22Rv1 (cell line): ENCODE results near the gene SUGCT.
A peak's percentile ranks its signal among the peaks of the same experiment; 100 is the strongest.

ENCODE experiments used
- H3K27ac ChIP-seq: fragments of 450-650 bp; 2 replicates; pipeline ENCODE4 v1.5.1; 2017
- CTCF ChIP-seq: fragments of 450-650 bp; IDR thresholded peaks from 2 replicates; pipeline ENCODE4 v1.5.1; 2017; ENCODE audit warnings: mild to moderate bottlenecking
- ZFX ChIP-seq: fragments of 450-650 bp; IDR thresholded peaks from 2 replicates; pipeline ENCODE4 v1.6.1; 2017; ENCODE audit warnings: antibody characterized with exemption, borderline replicate concordance

The SUGCT gene

DNA sequence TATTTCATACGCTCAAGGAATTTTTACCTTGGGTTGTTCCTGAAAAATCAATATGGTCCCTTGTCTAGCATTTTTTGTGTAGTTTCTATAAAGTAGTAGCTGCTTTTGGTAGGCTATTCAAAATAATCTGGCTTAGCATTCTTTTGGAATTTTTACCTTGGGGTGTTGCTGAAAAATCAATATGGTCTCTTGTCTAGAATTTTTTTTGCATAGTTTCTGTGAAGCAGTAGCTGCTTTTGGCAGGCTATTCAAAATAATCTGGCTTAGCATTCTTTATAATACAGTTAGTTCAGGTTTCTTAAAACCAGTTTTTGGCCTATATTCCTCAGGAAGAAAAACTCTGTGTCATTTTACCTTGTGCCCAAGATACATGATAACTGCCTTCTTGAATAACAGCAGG, 301.9 kb downstream of the SUGCT start:
- TF ChIP-seq ZFX, result no peak
- no peak for TF ChIP-seq CTCF
- no peak overlapping the region for H3K27ac ChIP-seq

DNA sequence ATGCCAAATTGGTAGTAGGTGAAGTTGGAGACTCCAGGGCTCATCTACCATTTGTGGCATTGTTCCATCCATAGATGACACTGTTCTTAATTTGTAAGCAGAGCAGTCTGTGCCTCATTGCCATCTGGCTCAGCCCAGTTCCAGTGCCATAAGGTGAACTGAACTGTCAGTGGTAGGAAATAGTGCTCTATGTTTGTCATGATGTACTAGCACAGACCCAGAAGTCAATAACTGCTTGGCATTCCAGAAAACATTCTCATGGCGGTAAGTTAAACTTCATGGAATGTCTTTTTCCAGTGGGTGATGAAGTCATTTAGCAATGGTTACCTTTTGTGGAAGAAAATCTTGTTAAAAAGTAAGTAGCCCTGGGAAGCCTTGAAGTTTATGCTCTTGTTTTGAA, 302.7 kb downstream of the SUGCT start:
- H3K27ac ChIP-seq, result no peak overlapping the region
- TF ChIP-seq CTCF (no peak), ZFX (no peak)

DNA sequence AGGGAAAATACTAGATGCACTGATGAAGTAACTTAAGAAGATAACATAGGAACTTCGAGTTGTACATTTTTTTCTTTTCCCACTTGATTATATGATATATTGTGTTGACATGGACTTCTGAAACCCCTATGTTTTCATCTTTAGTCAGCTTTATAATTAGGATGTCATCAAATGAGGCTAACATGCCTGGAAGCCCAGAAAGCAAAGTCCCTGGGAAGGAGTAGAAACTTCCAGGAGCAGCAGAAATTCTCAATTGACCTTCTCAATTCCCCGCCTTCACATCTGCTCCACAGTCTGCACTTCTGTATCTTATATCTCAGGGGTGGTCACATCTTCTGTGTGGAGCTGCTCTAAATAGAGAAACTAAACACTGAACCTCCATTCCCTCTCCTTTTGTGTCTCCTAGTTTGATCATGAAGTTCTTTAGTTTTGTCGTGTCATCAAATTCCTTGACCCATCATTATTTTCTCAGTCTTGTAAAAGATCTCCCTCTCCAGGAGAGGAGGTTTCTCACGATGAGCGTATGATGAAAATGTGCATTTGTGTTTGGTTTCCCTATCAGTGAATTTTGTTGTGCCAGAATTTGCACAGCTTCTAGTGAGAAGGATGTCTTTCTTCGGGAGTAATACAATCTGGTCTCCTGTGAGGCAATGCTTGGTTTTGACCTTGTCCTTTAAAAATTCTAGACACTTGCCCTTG, 303.3 kb downstream of the SUGCT start:
- H3K27ac ChIP-seq, result no peak overlapping the region
- TF ChIP-seq ZFX (no peak), CTCF (no peak)

DNA sequence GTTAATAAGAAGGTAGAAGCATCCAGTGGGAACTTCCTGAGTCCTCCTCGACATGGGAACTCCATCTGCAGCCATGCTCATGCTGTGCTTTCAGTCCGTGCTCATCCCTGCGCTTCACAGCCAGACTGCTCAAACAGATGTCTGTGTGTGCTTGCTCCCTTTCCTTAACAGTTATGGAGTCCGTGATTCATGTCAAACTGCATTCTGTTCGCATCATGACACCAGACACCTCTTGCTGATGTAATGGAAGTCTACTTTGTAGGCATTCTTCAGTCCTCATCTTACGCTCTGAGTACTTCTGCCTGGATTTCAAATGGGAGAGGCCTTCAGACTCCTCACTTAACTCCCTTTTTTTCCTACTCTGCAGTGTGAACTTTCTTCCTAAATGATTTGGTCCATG, 304.9 kb downstream of the SUGCT start:
- H3K27ac ChIP-seq, result no peak overlapping the region
- TF ChIP-seq ZFX, result no peak
- TF ChIP-seq CTCF, result no peak

DNA sequence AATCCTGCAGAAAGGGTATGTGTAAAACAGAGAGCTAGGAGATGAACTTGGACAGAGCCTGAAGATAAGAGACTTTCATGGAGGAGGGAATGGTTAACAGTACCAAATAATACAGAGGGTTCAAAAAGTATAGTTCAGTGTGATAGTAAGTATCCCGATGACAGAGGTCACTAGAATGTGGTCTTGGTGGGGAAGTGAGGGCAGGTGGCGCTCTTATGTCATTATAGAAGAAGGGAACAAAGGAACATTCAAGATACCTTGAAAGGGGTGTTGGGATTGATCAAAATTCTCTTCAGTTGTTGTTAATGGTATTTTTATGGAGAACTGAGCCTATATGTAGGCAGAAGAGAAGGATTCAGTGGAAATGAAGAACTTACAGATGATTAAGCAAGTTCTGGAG, 312.5 kb downstream of the SUGCT start:
- TF ChIP-seq ZFX (no peak), CTCF (0 out of 2 replicates have a peak, but pooled peaks have one; percentile 22)
- H3K27ac ChIP-seq, result no peak overlapping the region

DNA sequence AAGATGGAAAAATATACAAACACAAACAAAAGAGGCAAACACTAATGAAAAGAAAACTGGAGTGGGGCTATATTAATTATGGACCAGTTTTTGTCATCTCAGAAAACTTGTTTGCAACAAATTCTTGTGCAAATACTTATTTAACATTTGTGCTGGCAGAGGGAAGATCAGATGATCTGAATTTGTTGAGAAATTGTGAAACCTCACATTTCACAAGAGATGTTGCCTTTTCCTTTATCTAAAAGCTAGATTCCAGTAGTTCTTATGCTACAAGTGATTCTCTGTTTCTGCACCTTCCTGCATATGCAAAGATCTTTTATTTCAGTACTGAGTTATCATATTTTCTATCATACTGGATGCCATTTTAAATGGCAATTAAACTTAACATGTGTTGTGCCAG, 320.7 kb downstream of the SUGCT start:
- no peak overlapping the region for H3K27ac ChIP-seq
- TF ChIP-seq CTCF (no peak), ZFX (no peak)

GRCh38 chr7:40457776-40458480, 323.1 kb downstream of the SUGCT start:
- no peak for TF ChIP-seq CTCF
- no peak for TF ChIP-seq ZFX

More at GRCh38 chr7:40457776-40458480, 323.1 kb downstream of the SUGCT start:
- H3K27ac ChIP-seq, result no peak overlapping the region
